C4-2B (cell line): ENCODE measurements around the gene PRKCE.

Source experiments
- H3K27ac ChIP-seq: fragments of 450-650 bp; 2 replicates; pipeline ENCODE4 v1.5.1; 2017
- ZFX ChIP-seq: fragments of 450-650 bp; IDR thresholded peaks from 2 replicates; pipeline ENCODE4 v1.6.1; 2017
- TF ChIP-seq, protein P1 (sequence below): fragments of 450-650 bp; conservative IDR thresholded peaks from 2 replicates; pipeline ENCODE4 v1.5.1; 2017; ENCODE audit warnings: mild to moderate bottlenecking

PRKCE gene

DNA sequence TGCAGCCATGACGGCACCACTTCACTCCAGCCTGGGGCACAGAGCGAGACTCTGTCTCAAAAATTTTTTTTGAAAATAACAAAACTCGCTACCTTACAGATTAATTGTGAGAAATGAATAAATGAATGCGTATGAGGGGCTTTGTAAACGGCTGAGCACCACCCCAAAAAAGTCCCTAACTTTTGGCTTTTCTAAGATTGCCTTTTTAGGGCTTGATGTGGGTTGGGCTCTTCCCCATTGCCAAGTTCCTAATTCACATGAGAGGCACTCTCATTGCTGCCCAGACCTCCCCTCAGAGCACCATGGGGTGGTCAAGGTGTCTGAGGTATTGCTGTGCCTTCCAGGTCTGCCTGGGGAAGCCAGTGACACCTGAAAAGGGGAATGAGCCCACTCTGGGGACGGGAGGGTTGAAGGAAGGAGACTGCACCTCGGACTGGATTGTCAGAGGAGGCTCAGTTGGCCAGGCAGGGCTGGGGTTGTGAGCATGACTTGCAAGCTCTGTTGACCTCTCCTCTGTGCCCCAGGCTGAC is 186.4 kb downstream of the PRKCE start:
- TF ChIP-seq, protein P1, sequence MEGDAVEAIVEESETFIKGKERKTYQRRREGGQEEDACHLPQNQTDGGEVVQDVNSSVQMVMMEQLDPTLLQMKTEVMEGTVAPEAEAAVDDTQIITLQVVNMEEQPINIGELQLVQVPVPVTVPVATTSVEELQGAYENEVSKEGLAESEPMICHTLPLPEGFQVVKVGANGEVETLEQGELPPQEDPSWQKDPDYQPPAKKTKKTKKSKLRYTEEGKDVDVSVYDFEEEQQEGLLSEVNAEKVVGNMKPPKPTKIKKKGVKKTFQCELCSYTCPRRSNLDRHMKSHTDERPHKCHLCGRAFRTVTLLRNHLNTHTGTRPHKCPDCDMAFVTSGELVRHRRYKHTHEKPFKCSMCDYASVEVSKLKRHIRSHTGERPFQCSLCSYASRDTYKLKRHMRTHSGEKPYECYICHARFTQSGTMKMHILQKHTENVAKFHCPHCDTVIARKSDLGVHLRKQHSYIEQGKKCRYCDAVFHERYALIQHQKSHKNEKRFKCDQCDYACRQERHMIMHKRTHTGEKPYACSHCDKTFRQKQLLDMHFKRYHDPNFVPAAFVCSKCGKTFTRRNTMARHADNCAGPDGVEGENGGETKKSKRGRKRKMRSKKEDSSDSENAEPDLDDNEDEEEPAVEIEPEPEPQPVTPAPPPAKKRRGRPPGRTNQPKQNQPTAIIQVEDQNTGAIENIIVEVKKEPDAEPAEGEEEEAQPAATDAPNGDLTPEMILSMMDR: no peak
- no peak for TF ChIP-seq ZFX
- H3K27ac ChIP-seq: no peak overlapping the region

DNA sequence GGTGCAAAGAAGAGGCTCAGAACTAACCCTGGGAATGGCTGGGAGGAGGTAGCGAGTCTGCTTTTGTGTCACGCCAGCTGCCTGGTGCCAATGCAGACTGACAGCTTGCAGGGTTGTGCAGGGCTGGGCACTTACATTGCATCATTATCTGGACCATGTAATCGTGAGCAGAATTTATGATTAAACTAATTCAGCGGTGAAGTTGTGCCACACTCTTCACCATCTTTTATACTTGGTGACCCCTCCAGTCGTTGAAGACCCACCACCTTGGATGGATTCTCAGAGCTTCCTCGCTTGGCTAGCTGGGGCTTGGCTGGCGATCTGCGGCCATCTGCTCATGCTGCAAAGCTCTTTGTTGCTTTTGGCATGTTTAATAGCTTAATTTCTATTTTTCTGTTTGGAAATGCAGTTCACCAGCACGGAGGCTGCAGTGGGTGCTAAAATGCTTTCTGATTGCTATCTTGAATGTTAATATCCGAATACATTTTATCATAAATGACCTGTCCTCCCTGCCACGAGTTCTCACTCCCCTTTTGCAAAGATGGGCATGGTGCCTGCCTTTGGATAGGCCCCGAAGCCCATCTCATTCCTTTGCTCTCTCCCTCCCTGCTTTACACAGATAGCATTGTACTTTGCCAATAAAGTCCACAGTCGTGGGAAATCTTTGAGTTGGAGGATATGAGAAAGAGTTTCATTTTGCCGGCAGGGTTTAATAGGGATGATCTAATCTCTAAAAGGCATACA is 188.2 kb downstream of the PRKCE start:
- H3K27ac ChIP-seq: no peak overlapping the region
- no peak for TF ChIP-seq ZFX
- TF ChIP-seq, protein P1: no peak

DNA sequence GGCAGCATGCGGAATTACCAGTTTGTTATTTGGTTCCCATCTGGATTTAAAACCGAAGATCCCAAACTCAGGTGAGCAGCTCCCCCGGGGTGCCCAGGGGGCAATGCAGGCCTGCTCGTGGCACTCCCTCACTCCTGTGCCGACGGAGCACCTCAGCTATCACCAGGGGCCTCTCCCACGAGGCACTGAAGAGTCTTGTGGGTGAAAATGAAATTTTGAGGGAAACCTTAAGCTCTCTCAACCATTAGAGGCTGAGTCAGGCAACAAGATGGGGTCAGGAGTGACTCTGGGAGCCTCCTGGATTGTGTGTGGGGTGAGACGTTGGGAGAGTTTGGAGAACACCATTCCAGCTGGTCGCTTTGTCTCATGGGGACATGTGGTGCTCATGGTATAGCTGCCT is 189.0 kb downstream of the PRKCE start:
- no peak overlapping the region for H3K27ac ChIP-seq
- no peak for TF ChIP-seq ZFX
- TF ChIP-seq, protein P1: no peak

DNA sequence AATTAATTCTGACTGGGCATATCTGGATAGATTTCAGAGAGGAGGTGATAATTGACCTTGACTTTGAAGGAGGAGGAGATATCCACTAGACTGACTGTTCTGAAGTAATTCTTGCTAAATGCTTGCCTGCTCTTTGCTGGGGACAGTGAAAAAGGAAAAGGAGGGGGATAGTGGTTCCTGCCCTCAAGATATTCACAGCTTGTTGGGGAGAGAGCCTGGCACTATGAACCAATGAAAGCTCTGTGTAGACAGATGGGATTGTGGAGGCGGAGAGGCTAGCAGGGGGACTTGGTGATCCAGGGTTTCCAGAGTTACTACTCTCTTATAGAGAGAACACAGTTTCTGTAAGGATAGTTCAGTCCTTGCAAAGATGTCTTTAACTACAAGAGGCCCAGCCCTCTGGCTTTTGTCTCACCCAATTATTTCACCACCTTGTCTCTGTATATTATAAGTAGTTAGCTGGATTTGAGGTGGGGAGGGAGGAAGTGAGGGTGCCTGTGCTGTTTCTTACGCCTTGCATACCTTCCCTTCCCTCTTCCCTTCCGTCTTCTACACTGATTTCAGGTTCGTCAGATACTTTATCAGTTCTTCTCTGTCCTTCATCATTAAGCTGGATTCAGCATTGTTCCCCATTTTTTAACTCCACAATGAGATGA is 190.4 kb downstream of the PRKCE start:
- no peak overlapping the region for H3K27ac ChIP-seq

DNA sequence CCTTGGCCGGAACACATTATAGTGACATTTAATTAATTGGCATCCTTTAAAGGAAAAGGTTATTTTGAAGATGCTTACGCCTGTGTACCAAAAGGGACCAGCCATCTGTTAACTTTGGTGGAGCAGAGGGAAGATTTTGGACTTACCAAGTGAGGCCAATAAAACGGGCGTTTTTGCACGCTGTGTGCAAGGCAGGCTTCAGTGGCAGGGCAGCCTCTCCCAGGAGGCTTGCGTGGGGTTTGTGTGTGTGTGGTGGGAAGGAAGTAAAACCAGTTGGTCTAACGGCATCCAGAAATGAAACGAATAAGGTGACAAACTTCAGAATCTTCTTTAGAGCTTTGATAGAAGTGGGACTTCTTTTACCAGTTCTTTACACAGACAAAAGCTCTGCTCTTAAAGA is 191.7 kb downstream of the PRKCE start:
- no peak overlapping the region for H3K27ac ChIP-seq

More for the DNA sequence above, 190.4 kb downstream of the PRKCE start:
- TF ChIP-seq, protein P1: no peak
- no peak for TF ChIP-seq ZFX

DNA sequence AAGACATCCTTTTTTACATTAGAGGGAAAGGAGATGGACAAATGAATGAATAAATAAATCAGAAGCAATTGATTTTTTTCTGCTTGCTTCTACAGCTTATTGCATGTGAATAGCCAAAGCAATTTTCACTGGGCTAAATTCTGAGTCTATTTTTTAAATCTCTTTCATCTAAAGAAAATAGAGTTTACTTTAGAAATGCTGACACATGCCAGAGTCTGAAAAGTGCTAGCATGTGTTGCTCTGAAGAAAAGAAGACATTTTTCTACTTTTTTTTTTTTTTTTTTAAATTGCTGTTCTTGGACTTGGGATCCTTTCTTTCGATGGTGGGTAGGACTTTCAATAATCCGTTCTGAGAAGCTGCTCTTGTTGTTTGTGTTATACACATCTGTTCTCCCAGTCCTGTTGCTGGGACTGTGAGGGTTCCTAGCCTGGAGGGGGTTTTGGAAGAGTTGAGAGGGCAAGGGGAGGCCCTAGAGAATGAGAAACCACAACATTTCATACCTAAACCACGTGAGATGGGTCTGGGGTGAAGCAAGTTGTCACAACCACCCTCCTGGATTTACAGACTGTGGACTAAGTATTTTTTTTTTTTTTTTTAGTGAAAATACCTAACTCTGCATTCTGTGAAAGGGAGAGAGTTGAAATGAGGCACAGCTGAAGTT is 193.5 kb downstream of the PRKCE start:
- no peak overlapping the region for H3K27ac ChIP-seq
- TF ChIP-seq ZFX: no peak
- TF ChIP-seq, protein P1: no peak

More for the DNA sequence above, 191.7 kb downstream of the PRKCE start:
- TF ChIP-seq ZFX: no peak
- TF ChIP-seq, protein P1: no peak

DNA sequence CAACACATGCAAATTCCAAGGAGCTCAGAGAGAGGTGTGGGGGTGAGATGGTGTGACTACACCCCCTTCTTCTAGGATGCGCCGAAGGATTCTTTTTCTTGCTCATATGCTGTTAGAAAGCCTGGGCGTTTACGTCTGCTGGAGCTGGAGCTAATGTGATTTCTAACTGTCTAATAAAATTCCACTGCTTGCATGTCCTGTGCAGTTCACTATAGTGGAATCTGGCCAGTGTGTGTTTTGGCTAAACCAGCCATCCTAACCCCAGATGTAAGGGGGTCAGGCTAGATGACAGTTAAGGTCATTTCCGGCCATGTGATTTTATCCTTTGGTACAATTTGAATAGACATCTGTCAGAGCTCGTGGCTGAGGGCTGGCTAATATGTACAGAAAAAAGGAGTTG is 194.1 kb downstream of the PRKCE start:
- TF ChIP-seq, protein P1: no peak
- TF ChIP-seq ZFX: no peak

More for the DNA sequence above, 194.1 kb downstream of the PRKCE start:
- H3K27ac ChIP-seq: no peak overlapping the region
